Stimulated activated CD4-positive, alpha-beta T cell treated with anti-CD3 and anti-CD28 coated beads, Interleukin-4, amount 100 ng/mL, for 4 hours (primary cell): Measurements from ENCODE around the gene PEX7.
A peak's percentile ranks its signal among the peaks of the same experiment; 100 is the strongest.
"Not testable (repeated sequence)": the region's sequence is repeated elsewhere in the genome, so short reads cannot be mapped to it uniquely, and the experiment has no call there.

Experiments
- DNase-seq, 2 experiments: peaks; one replicate each; pipeline ENCODE4 v3.0.0-alpha.2; 2020

PEX7 gene

GRCh38 chr6:136791296-136792094 is 30.9 kb upstream of the PEX7 start:
- peak; percentile 45 to 52 for DNase-seq

DNA sequence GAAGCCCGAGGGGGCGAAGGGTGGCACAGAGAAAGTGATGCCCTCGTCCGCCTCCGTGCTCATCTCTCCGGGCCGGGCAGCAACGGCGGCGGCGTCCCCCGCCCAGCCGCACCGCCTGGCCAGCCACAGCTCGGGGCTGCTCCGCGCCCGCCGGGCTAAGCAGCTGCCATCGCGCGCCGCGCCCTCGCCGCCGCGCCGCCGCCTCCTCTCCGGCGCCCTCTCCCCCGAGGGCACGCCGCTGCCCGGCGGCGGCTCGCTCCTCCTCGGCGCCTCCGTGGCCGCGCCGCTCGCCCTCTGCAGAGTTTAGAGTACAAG is 30.3 kb upstream of the PEX7 start:
- DNase-seq: no peak

DNA sequence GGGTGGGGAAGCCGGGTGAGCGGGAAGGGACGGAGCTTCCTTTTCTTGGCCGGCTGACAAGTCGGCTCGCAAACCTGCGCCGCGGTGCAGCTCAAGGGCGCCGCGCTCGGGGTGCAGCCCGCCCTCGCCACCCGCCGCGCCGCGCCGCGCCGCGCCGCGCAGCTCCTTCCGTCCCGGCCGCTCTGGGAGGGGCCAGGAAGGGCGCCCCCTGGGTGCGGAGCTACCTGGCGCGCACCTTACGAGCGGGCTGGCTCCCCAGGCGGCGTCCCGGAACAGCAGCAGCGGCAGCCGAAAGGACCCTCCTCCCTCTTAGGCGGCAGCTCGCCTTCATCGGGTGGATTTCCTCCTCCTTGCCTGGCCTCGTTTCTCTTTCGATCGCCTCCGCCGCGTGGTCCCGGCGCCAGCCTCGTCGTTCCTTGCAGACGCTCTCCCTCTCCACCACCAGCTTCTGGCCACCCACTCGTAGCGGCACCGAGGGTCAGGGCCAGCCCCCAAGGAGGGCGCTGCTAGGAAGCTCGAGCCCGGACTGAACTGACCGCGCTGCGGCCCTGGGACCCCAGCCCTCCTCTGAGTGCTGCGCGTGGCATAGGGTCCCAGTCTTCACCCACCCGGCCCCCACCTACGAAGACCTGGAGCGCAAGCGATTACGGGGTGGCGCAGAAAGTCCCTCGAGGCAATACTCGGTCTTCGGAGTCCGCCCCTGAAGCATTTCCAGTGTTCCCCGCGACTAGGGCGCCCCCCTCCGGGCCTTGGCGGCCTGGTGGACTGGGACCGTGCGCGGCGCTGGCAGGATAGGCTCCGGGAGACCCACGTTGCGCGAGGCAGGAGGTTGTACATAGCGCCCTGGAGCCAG is 29.8 kb upstream of the PEX7 start, which contains the start of gene MAP3K5:
Gene MAP3K5, minus strand, starts transcription at position 68 of the 853 bp plus-strand sequence. CDS start 320 bp downstream, outside the sequence.
- DNase-seq: peak; percentile 92 to 93

DNA sequence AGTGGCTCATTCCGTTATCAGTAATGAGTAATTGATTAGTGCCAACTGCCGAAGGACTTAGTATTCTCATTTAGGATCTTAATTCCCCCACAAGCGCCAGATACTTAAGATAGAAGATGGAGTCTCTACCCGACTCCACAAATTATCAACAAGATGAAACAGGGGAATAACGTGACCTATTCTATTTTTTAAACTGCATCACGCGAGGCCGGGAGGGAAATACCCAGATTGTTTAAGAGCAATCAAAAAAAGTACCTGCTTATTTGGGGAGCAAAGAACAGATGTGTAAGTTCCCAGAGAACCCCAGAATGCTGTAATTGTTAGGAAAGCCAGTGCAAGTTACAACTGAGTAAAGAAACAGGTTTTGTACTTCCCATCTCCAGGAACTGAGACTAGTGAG is 29.0 kb upstream of the PEX7 start:
- DNase-seq: no peak

GRCh38 chr6:136795386-136795785 is 27.0 kb upstream of the PEX7 start:
- DNase-seq: no peak

DNA sequence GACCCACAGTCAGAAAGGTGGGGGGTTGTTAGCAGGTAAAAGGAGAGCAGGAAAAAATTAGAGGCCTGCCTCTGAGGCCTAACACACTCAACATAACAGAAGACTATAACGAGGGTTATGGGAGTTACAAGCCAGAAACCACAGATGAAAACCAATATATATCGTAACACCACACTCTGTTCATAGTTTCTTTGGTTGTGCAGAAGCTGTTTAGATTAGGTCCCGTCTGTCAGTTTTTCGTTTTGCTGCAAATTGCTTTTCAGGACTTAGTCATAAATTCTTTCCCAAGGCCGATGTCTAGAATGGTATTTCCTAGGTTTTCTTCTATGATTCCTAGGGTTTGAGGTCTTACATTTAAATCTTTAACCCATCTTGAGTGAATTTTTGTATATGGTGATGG is 26.4 kb upstream of the PEX7 start:
- DNase-seq: no peak

- no peak for DNase-seq
These were observed 24.3 kb upstream of the PEX7 start for GRCh38 chr6:136798044-136798443.

DNA sequence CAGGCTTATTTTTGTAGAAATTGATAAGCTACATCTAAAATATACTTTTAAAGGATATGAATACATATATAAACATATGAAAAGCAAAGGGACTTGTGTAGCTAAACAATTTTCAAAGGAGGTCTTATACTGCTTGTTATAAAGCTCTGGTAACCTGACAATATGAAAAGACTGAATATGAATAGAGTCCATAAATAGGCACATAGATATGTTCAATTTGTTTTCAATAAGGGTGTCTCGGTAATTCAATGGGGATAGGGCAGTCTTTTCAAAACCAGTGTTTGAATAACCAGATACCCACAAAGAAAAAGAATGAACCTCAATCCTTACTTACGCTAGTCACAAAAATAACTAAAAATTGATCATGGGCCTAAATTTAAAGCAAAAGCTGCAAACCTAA is 20.8 kb upstream of the PEX7 start:
- no peak for DNase-seq

- no peak for DNase-seq
These were observed 18.8 kb upstream of the PEX7 start for GRCh38 chr6:136803608-136804007.

DNA sequence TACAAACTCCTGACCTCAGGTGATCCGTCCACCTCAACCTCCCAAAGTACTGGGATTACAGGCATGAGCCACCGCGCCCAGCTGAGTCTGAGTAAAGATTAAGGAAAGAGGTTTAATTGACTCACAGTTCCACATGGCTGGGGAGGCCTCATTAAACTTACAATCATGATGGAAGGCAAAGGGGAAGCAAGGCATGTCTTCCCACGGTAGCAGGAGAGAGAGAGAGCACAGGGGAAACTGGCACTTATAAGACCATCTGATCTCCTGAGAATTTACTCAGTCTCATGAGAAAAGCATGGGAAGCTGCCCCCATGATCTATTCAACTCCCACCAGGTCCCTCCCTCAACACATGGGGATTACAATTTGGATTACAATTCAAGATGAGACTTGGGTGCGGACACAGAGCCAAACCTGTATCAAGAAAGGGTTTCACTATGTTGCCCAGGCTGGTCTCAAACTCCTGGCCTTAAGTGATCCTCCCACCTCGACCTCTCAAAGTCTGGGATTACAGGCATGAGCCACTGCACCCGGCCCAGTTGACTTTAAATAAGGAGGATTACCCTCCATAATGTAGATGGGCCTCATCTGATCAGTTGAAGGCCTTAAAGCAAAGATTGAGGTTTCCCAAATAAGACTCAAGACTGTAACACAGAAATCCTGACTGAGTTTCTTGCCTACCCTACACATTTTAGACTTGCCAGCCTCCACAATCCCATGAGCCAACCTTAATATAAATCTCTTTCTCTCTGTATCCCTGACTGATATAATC is 13.1 kb upstream of the PEX7 start:
- DNase-seq: no peak

GRCh38 chr6:136811272-136811671 is 11.1 kb upstream of the PEX7 start:
- no peak for DNase-seq

DNA sequence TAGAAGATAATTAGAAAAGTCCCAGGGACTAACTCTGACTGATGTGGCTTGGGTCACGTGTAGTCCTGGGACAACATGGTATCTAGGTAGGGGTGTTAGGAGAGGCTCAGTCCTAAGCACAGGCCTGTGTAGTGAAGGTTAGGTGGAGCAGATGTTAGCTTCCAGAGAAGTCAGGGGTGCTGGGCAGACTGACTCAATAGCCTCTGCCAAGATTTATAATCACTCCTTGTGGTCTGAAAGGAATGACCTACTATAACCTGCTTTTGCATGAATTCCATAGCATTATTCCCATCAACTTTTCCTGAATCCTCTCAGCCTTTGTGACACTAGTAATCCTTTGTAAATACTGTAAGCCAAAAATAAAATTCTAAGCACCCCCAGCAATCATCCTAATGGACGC is 10.2 kb upstream of the PEX7 start:
- no peak for DNase-seq

DNA sequence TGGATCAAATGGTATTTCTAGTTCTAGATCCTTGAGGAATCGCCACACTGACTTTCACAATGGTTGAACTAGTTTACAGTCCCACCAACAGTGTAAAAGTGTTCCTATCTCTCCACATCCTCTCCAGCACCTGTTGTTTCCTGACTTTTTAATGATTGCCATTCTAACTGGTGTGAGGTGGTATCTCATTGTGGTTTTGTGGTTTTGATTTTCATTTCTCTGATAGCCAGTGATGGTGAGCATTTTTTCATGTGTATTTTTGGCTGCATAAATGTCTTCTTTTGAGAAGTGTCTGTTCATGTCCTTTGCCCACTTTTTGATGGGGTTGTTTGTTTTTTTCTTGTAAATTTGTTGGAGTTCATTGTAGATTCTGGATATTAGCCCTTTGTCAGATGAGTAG is 6.8 kb upstream of the PEX7 start:
- not testable (repeated sequence) for DNase-seq

DNA sequence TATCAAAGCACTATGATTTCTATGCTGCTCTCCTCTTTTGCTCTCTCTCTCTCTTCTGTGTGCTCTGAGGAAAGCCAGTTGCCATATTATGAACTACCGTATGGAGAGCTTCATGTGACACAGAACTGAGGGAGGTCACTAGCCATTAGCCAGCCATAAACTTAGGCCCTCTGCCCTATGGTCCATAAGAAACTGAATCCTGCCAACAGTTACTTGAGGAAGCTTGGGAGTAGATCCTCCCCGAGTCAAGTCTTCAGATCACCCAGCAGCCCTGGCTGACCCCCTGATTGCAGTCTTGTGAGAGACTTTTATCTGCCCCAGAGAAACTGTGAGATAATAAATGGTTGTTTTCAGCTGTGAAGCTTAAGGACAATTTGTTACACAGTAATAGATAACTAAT is 5.7 kb upstream of the PEX7 start:
- no peak for DNase-seq

- no peak for DNase-seq
These were observed 1.8 kb upstream of the PEX7 start for GRCh38 chr6:136820561-136820960.

GRCh38 chr6:136822046-136822375 is 381 bp upstream of the PEX7 start:
- DNase-seq: peak; percentile 3 to 6

DNA sequence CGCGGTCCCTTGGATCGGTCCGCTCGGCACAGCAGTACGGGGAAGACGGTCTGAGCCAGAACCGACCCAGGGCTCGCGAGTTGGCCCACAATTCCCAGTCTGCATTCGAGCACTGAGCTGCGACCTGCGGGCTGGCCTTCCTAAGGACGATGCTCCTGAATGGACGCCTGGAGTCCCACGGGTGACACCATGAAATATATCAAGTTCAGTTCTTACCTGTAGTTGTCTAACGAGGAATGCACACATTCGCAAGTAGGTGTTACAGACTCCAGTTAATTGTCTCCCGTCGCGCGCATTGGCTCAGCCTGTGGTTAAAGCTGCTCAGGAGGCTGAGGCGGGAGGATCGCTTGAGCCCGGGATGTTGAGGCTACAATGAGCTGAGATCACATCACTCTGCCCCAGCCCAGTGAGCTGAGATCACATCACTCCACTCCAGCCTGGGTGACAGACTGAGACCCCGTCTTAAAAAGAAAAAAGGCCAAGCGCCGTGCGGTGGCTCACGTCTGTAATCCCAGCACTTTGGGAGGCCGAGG is 802 bp downstream of the PEX7 start:
- peak in 1 of 2 experiments; percentile 1 for DNase-seq

GRCh38 chr6:136826216-136826615 is 3.8 kb downstream of the PEX7 start:
- no peak for DNase-seq

DNA sequence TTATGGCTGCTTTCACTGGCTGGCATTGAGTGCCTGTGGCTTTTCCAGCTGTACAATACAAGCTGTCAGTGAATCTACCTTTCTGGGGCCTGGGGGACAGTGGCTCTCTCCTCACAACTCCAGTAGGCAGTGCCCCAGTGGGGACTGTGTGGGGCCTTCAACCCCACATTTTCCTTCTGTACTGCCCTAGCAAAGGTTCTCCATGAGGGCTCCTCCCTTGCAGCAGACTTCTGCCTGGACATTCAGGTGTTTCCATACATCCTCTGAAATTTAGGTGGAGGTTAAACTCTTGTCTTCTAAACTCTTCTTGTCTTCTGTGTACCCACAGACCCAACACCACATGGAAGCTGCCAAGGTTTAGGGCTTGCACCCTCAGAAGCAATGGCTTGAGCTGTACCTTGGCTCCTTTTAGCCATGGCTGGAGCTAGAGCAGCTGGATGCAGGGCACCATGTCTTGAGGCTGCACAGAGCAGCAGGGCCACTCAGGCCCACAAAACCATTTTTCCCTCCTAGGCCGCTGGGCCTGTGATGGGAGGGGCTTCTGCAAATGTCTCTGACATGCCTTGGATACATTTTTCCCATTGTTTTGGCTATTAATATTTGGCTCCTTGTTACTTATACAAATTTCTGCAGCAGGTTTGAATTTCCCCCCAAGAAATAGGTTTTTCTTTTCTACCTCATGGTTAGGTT is 9.6 kb downstream of the PEX7 start:
- no peak for DNase-seq

GRCh38 chr6:136840276-136841001 is 18.0 kb downstream of the PEX7 start:
- no peak for DNase-seq

DNA sequence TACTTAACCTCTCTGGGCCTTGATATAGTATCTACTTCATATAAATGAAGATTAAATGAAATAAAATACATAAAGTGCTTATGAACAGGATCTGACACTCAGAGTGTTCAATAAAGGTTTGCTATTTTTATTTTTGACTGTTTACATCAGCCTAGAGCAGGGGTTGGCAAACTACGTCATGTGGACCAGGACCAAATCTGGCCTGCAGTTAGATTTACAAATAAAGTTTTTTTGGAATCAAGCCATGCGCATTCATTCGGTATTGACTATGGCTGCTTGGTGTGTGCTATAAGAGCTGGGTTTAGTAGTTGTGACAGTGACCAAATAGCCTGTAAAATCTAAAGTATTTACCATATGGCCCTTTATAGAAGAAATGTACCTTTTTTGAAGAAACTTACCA is 20.8 kb downstream of the PEX7 start:
- DNase-seq: no peak

GRCh38 chr6:136846046-136846445 is 23.7 kb downstream of the PEX7 start:
- DNase-seq: no peak
